Renal cortex interstitium (tissue), 11 donors: ENCODE results near the gene SINHCAF. TPM values are rescaled to one million over a fixed set of nuclear protein-coding genes. Genes with fewer than 3 reads are reported as not detected.

ENCODE experiments used
- DNase-seq, 11 donors: peaks; one replicate each; pipeline ENCODE4 v3.0.0-alpha.2; 2013; ENCODE audit warnings: low read depth in 9 of 11, low spot score in 4 of 11; ENCODE audit errors: extremely low read depth in 1 of 11
- polyA plus RNA-seq, 3 donors: library from polyadenylated mRNA; unstranded; fragments of 120-200 nt; gene quantifications; one replicate each; pipeline ENCODE4 v1.2.1, GENCODE V29; 2013; ENCODE audit not compliant: insufficient read length in 3 of 3

The SINHCAF gene
- polyA plus RNA-seq, 3 donors: 247 to 317 (median 279) TPM

GRCh38 chr12:31317471-31318395 lies 8.2 kb downstream of the SINHCAF start:
- DNase-seq: peak in 2 of 11 donors; percentile 23 to 32

DNA sequence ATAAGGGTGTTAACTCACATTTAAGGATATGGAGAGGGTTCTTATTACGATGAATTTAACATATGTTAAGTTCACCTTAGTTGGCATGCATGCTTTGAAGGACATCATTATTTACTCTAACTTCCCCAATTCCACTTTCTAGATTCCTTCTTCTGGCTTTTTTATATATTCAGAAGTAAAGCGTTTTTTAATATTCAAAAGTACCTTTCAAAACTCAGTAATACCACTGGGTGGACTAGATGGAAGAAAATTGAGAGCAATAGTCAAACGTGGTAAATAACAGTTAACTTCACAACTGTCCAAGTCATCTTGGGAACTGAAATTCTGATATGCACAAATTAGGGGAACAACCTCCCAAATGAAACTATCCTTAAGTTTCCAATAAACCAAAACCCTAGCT lies 9.1 kb downstream of the SINHCAF start:
- no peak for DNase-seq

DNA sequence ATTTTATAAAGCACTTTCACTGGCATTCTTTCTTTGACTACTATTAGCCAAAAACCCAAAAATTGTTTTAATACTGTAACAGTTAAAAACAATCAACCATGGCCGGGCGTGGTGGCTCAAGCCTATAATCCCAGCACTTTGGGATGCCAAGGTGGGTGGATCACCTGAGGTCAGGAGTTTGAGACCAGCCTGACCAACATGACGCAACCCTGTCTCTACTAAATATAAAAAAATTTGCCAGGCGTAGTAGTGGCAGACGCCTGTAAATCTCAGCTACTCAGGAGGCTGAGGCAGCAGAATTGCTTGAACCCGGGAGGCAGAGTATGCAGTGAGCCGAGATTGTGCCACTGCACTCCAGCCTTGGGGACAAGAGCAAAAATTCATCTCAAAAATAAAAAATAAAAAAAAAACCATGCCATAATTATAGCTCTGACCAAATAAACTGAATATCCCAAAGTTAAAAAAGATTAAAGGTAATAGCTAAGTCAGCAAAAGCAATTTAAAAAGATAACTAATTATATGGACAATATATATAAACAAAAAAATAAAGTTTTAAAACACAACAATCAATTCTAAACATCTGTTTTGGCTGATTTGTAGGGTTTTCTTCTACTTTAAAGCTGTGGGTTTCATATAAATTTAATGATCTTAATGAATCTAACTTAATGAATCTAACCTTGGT lies 10.0 kb downstream of the SINHCAF start:
- no peak for DNase-seq

GRCh38 chr12:31315044-31315715 lies 10.8 kb downstream of the SINHCAF start:
- DNase-seq: no peak

DNA sequence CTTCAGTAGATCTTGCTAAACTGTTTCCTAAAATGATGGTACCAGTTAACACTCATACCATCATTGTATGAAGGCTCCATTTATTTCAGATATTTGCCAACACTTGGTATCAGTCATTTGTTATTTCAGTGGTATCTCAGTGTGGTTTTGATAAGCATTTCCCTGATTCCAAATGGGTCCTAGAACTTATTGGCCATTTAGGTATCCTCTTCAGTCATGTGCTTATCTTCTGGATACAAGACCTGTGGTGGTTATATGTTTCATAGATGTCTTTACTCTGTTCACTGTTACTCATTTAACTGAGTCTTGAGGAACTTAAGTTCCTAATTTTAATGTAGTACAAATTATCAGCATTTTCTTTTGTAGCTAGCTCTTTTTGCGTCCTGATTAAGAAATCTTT lies 13.5 kb downstream of the SINHCAF start:
- no peak for DNase-seq

DNA sequence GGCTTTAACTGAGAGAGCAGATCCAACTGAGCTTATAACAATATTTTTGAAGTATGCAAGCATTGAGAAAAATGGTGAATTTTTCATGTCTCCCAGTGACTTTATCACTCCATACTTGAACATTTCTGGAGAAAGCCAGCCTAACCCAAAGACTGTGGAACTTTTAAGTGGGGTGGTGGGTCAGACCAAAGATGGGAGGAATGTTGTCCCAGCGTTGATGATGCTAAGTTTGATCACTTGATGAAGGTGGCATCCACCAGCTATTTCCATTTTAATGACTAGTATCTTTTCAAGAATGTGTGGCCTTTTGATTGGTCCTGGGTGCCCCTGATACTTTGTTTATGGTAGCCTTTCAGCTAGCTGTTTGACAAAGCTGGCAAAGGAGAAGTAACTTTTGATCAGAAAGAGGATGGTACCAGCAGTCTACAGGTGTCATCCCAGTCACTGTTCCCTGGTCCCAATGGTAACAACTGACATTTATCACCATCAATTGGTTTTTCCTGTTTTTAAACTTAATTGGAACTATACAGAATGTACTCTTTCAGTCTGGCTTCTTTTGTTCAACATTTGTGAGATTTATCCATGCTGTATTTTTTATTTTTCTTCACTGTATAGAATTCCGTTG lies 14.2 kb downstream of the SINHCAF start:
- no peak for DNase-seq

GRCh38 chr12:31310488-31310887 lies 15.5 kb downstream of the SINHCAF start:
- no peak for DNase-seq

DNA sequence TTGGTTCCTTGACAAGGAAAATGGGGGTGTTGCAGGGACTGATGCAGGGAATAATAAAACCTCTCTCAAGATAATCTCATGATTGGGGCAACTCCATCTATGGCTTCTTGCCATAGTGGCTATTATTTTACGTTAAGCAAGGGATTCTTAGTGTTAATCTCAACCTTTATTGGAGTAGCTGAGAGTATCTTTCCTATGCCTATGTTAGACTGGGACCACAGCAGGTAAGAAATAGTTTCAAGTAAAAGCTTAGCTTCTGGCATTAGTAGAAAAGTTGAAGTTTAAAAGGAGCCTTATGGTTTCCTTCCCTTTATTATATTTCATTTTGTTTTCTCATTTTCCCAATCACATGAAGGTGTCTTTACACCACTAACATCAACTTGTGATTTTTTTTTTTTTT lies 16.7 kb downstream of the SINHCAF start:
- DNase-seq: no peak

DNA sequence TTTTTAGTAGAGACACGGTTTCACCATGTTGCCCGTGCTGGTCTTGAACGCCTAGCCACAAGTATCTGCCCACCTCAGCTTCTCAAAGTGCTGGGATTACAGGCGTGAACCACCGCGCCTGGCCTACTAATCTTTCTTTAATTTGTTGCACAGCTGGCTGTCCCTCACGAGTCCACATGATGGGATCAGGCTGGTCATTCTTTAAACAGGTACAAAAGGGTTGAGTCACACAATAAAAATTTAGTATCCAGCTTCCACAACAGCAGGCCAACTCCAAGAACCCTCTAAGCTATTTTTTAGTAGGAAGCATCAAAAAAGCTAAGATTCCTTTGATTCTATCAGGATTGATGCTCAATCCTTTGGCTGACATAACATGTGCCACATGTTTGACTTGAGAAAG lies 17.8 kb downstream of the SINHCAF start:
- no peak for DNase-seq

- no peak for DNase-seq
These were observed 19.1 kb downstream of the SINHCAF start for GRCh38 chr12:31306866-31307265.

DNA sequence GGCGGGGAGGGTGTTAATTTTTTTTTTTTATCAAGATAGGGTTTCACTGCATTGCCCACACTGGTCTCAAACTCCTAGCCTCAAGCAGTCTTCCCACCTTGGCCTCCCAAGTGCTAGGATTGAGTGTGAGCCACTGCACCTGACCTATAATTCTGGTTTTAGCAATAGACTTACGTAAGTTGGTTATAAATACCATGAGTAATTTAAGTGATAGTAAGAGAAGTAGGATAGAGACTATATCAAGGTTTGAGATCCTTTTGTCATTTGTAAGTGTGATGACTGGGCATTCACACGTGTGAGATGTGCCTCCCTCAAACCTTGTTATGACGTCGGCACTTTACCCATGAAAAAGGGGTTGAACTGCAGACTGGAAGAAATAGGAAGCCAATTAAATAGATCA lies 22.5 kb downstream of the SINHCAF start:
- no peak for DNase-seq

DNA sequence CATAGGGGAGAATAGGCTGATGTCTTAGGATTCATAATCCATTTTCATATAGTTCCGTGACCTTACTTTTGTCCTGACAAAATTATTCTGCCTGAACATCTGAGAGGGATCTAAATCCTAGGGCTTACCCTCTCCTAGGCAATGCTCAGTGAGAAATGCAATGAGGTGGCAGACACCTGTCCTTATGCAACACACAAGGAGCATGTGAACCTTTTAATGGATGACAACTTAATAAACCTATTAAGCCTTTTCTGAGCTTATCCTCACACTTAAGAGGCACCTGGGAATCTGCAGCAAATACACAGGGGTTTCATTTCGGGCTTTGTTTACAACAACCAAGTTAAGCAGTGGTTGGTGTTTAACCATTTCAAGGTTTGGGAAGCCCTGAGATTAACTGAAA lies 24.6 kb downstream of the SINHCAF start:
- DNase-seq: no peak

DNA sequence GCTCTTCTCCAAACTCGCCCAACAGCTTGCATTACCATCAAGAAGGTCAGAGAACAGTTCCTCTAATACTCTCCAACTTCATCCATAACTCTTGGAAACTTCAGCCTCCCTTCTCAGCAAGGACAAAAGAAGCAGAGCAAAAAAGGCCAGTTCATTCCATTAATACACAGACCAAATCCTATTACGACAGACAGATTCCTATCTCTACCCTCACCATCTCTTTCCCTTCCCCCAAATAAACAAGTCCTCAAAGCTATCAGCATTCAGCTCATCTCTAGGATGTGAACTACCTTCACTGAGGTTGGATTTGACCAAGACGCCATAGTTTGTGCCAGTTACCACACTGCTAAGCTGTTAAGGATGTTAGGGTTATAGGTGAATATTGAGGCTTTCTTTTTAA lies 25.2 kb downstream of the SINHCAF start:
- DNase-seq: no peak

- no peak for DNase-seq
These were observed 25.6 kb downstream of the SINHCAF start for GRCh38 chr12:31300341-31300740.

GRCh38 chr12:31298922-31299321 lies 27.0 kb downstream of the SINHCAF start:
- DNase-seq: no peak

DNA sequence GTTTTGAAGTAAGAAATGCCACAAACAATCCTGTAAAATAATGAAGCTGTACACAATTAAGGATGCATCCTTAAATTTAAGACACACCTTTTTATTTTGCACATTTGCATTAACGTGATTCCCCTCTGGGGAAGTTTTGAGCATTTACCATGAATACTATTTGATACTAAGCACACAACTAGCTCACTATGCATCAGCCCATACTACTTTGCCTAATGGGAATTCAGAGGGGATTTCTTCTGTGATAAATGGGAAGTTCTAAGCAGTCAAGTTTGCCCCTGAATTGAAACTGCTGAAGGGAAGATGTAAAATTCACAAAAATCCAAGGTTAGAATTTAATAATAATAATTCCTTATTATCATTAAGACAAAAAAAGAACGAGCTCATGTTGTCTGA lies 27.4 kb downstream of the SINHCAF start:
- no peak for DNase-seq

DNA sequence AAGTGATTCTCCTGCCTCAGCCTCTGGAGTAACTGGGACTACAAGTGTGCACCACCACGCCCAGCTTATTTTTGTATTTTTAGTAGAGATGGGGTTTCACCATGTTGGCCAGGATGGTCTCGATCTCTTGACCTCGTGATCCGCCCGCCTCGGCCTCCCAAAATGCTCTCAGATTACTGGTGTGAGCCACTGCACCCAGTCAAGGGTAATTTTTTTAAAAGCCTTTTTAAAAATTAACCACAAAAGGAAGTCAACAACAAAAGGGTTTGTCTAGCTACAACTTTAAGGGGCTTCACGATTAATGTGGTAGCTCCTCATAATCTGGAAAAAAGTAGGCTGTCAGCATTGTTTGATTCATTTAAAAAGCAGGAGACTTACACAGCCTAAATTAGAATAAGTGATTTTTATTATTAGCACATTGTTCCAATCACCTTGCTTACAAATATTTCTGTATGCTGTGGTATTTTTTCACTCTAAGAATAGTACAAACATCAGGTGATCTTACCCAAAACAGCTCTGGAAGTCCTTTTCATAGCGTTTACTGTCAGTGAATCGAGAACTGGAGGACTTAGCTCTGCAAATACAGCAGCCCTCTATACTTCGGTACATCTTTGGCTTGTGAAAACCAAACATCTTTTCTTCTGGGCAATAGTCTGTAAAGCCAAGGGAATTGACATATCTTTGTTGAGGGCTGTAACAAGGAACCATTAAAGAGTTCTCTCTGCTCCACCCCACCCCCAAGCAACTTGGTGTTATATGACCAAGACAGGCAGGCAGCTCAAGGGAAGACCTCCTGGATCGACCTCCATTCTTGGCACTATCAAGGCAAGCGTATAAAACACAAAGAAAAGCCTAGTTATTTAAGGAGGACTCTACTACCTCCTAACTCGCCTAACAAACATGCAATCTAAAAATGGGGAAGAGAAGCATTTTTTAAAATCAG lies 28.1 kb downstream of the SINHCAF start:
- no peak for DNase-seq

GRCh38 chr12:31289441-31289840 lies 36.5 kb downstream of the SINHCAF start:
- no peak for DNase-seq
